Measurements from ENCODE around the gene SNX2.

The SNX2 gene

DNA sequence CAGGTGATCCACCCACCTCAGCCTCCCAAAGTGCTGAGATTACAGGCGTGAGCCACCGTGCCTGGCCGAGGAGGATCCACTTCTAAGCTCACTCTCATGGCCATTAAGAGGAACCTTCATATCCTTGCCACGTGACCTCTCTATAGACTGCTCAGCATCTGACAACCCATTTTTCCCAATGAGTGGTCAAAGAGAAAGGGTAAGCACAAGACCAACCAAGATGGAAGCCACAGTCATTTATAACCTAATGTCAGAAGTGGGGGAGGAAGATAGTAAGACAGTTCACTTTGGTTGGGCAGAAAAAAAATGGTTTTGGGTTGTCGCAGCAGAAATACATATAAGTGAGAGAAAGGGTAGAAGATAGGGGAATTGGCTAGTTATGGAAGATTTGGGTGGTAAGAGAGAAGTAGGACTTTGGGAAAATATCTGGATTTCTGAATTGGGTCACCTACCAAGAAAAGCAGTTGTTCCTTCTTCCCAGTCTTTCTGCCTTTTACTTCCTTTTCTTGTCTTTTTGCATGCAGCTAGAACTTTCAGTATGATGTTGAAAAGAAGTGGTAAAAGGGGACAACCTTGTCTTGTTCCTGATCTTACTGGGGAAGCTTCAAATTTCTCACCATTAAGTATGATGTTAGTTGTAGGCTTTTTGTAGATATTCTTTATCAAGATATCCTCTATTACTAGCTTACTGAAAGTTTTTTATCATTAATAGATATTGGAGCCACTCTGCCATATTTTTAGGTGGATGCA, 15.6 kb downstream of the SNX2 start:
- no peak for TF ChIP-seq ZFP3 (CRISPR knock-in tag; IDR thresholded peaks at IDR 0.05)
- TF ChIP-seq BACH2 (CRISPR knock-in tag; IDR thresholded peaks at IDR 0.05; ENCODE audit: borderline replicate concordance) = no peak
- TF ChIP-seq SNAI2 (CRISPR knock-in tag; IDR thresholded peaks at IDR 0.05) = no peak
- no peak for TF ChIP-seq TOX (CRISPR knock-in tag; IDR thresholded peaks at IDR 0.05; ENCODE audit: borderline replicate concordance)
- no peak for TF ChIP-seq ESRRG (CRISPR knock-in tag; IDR thresholded peaks at IDR 0.05)
- TF ChIP-seq RARB (CRISPR knock-in tag; IDR thresholded peaks at IDR 0.05) = no peak
- TF ChIP-seq ZFP30 (CRISPR knock-in tag; IDR thresholded peaks at IDR 0.05) = no peak
- TF ChIP-seq, protein P1, sequence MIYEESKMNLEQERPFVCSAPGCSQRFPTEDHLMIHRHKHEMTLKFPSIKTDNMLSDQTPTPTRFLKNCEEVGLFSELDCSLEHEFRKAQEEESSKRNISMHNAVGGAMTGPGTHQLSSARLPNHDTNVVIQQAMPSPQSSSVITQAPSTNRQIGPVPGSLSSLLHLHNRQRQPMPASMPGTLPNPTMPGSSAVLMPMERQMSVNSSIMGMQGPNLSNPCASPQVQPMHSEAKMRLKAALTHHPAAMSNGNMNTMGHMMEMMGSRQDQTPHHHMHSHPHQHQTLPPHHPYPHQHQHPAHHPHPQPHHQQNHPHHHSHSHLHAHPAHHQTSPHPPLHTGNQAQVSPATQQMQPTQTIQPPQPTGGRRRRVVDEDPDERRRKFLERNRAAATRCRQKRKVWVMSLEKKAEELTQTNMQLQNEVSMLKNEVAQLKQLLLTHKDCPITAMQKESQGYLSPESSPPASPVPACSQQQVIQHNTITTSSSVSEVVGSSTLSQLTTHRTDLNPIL (CRISPR knock-in tag; IDR thresholded peaks at IDR 0.05; ENCODE audit: low read depth) = no peak
- no peak for TF ChIP-seq GLIS3 (CRISPR knock-in tag; IDR thresholded peaks at IDR 0.05)
- TF ChIP-seq, protein P2, sequence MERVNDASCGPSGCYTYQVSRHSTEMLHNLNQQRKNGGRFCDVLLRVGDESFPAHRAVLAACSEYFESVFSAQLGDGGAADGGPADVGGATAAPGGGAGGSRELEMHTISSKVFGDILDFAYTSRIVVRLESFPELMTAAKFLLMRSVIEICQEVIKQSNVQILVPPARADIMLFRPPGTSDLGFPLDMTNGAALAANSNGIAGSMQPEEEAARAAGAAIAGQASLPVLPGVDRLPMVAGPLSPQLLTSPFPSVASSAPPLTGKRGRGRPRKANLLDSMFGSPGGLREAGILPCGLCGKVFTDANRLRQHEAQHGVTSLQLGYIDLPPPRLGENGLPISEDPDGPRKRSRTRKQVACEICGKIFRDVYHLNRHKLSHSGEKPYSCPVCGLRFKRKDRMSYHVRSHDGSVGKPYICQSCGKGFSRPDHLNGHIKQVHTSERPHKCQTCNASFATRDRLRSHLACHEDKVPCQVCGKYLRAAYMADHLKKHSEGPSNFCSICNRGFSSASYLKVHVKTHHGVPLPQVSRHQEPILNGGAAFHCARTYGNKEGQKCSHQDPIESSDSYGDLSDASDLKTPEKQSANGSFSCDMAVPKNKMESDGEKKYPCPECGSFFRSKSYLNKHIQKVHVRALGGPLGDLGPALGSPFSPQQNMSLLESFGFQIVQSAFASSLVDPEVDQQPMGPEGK (CRISPR knock-in tag; IDR thresholded peaks at IDR 0.05; ENCODE audit: borderline replicate concordance) = no peak
- TF ChIP-seq ZNF70 (CRISPR knock-in tag; IDR thresholded peaks at IDR 0.05) = no peak
- no peak for TF ChIP-seq ISL1 (CRISPR knock-in tag; IDR thresholded peaks at IDR 0.05)
- TF ChIP-seq OSR1 (CRISPR knock-in tag; IDR thresholded peaks at IDR 0.05) = no peak
- TF ChIP-seq, protein P3, sequence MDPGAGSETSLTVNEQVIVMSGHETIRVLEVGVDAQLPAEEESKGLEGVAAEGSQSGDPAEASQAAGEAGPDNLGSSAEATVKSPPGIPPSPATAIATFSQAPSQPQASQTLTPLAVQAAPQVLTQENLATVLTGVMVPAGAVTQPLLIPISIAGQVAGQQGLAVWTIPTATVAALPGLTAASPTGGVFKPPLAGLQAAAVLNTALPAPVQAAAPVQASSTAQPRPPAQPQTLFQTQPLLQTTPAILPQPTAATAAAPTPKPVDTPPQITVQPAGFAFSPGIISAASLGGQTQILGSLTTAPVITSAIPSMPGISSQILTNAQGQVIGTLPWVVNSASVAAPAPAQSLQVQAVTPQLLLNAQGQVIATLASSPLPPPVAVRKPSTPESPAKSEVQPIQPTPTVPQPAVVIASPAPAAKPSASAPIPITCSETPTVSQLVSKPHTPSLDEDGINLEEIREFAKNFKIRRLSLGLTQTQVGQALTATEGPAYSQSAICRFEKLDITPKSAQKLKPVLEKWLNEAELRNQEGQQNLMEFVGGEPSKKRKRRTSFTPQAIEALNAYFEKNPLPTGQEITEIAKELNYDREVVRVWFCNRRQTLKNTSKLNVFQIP (CRISPR knock-in tag; IDR thresholded peaks at IDR 0.05; ENCODE audit: borderline replicate concordance, low read depth) = no peak
- ATAC-seq = no peak

DNA sequence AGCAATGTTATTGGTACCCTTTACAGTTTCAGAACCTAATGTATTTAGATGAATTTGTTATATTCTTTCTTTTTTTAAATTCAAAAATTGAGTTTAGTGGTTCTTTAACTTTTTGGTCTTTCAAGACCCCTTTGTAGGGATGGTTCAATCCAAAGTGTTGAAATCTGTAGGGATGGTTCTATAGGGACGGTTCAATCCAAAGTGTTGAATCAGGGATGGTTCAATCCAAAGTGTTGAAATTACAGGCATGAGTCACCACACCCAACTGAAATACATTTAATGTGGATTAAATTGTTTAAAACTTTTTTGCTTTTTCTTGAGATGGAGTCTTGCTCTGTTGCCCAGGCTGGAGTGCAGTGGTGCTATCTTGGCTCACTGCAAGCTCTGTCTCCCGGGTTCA, 30.6 kb downstream of the SNX2 start:
- ATAC-seq = no peak
- no peak for TF ChIP-seq ZFP3 (CRISPR knock-in tag; IDR thresholded peaks at IDR 0.05)
- TF ChIP-seq ZC3H10 (CRISPR knock-in tag; IDR thresholded peaks at IDR 0.05) = no peak
- TF ChIP-seq, protein P1 (CRISPR knock-in tag; IDR thresholded peaks at IDR 0.05; ENCODE audit: low read depth) = no peak
- no peak for TF ChIP-seq ISL1 (CRISPR knock-in tag; IDR thresholded peaks at IDR 0.05)
- TF ChIP-seq BACH2 (CRISPR knock-in tag; IDR thresholded peaks at IDR 0.05; ENCODE audit: borderline replicate concordance) = no peak
- no peak for TF ChIP-seq ZNF565 (CRISPR knock-in tag; conservative IDR thresholded peaks at IDR 0.05; ENCODE audit: low read depth)
- TF ChIP-seq, protein P2 (CRISPR knock-in tag; IDR thresholded peaks at IDR 0.05; ENCODE audit: borderline replicate concordance) = no peak
- no peak for TF ChIP-seq ARNTL (CRISPR knock-in tag; IDR thresholded peaks at IDR 0.05; ENCODE audit: borderline replicate concordance, low read depth)
- TF ChIP-seq PPARA (CRISPR knock-in tag; IDR thresholded peaks at IDR 0.05; ENCODE audit: borderline replicate concordance) = no peak
- TF ChIP-seq, protein P4, sequence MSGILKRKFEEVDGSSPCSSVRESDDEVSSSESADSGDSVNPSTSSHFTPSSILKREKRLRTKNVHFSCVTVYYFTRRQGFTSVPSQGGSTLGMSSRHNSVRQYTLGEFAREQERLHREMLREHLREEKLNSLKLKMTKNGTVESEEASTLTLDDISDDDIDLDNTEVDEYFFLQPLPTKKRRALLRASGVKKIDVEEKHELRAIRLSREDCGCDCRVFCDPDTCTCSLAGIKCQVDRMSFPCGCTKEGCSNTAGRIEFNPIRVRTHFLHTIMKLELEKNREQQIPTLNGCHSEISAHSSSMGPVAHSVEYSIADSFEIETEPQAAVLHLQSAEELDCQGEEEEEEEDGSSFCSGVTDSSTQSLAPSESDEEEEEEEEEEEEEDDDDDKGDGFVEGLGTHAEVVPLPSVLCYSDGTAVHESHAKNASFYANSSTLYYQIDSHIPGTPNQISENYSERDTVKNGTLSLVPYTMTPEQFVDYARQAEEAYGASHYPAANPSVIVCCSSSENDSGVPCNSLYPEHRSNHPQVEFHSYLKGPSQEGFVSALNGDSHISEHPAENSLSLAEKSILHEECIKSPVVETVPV (CRISPR knock-in tag; IDR thresholded peaks at IDR 0.05) = no peak
- no peak for TF ChIP-seq ESRRG (CRISPR knock-in tag; IDR thresholded peaks at IDR 0.05)
- no peak for TF ChIP-seq ZFP30 (CRISPR knock-in tag; IDR thresholded peaks at IDR 0.05)
- no peak for TF ChIP-seq RARB (CRISPR knock-in tag; IDR thresholded peaks at IDR 0.05)
- no peak for TF ChIP-seq GLIS3 (CRISPR knock-in tag; IDR thresholded peaks at IDR 0.05)
- TF ChIP-seq ZNF8 (CRISPR knock-in tag; IDR thresholded peaks at IDR 0.05) = no peak
